Activated CD4-positive, alpha-beta memory T cell treated with anti-CD3 and anti-CD28 coated beads for 36 hours (primary cell): ENCODE data around the gene LANCL2. TPM values are rescaled to one million over a fixed set of nuclear protein-coding genes. Genes with fewer than 3 reads are reported as not detected.

ENCODE experiments used
- CTCF ChIA-PET: fragments of 350-600 bp; sonication (Branson Sonifier 250); formaldehyde crosslinking; loops from one replicate; lab custom pipeline; 2021; ENCODE audit warnings: antibody characterized with exemption, inconsistent platforms; lab: Charles Lee
- POLR2A ChIA-PET: fragments of 350-600 bp; sonication (Branson Sonifier 250); formaldehyde crosslinking; loops from one replicate; lab custom pipeline; 2021; ENCODE audit warnings: antibody characterized with exemption; lab: Charles Lee
- DNase-seq: peaks from one replicate; pipeline ENCODE4 v3.0.0-alpha.2; 2020
- H3K27ac Mint-ChIP-seq: one replicate; pipeline ENCODE4 v1.8.0; 2021; ENCODE audit warnings: mixed read lengths
- H3K27me3 Mint-ChIP-seq: one replicate; pipeline ENCODE4 v1.8.0; 2021; ENCODE audit warnings: mixed read lengths
- H3K36me3 Mint-ChIP-seq: one replicate; pipeline ENCODE4 v1.8.0; 2021; ENCODE audit warnings: mixed read lengths
- H3K4me1 Mint-ChIP-seq: one replicate; pipeline ENCODE4 v1.8.0; 2021; ENCODE audit warnings: low read depth, mixed read lengths
- H3K4me3 Mint-ChIP-seq: one replicate; pipeline ENCODE4 v1.8.0; 2021; ENCODE audit warnings: mild to moderate bottlenecking, mixed read lengths
- H3K9me3 Mint-ChIP-seq: one replicate; pipeline ENCODE4 v1.8.0; 2021; ENCODE audit warnings: mixed read lengths
- intact Hi-C: fragments of 100-400 bp; cut with micrococcal nuclease; formaldehyde crosslinking; loops from one replicate; pipeline ENCODE4 v1.15.1; 2023
- total RNA-seq, 2 experiments: library from RNA; stranded (reverse); gene quantifications; one replicate each; pipeline ENCODE4 v1.2.3, GENCODE V29; 2021

LANCL2 gene
- total RNA-seq, 2 experiments from 2014 or later = 6.3 to 7.0 TPM

- POLR2A ChIA-PET = interaction anchor here (0.7 kb wide), 1 partner anchor 594 kb away, joined by 3 read pairs; no protein-coding TSS in a partner anchor
- Mint-ChIP-seq H3K36me3 (peaks cover 17% of the 10 kb centered on the region), H3K4me1 (peaks cover 75% of the 10 kb centered on the region), H3K27ac (peak overlapping the region; percentile 11), H3K9me3 (no peaks in the 10 kb centered on the region), H3K4me3 (no peak overlapping the region), H3K27me3 (no peaks in the 10 kb centered on the region)
- intact Hi-C loops = no loop called here
- CTCF ChIA-PET = no interaction called here
- peak; percentile 24 for DNase-seq
Observed at GRCh38 chr7:55475855-55476803, 111.0 kb downstream of the LANCL2 start.

GRCh38 chr7:55476852-55477780 lies 112.0 kb downstream of the LANCL2 start:
- Mint-ChIP-seq H3K36me3 (peaks cover 17% of the 10 kb centered on the region), H3K27ac (peak overlapping the region; percentile 6), H3K4me1 (peaks cover 80% of the 10 kb centered on the region), H3K27me3 (no peaks in the 10 kb centered on the region), H3K4me3 (no peak overlapping the region), H3K9me3 (no peaks in the 10 kb centered on the region)
- ChIA-PET CTCF (no interaction called here), POLR2A (no interaction called here)
- peak; percentile 7 for DNase-seq
- intact Hi-C loops = no loop called here

- peak; percentile 6 for DNase-seq
- ChIA-PET CTCF (no interaction called here), POLR2A (no interaction called here)
- Mint-ChIP-seq H3K27me3 (no peaks in the 10 kb centered on the region), H3K9me3 (no peaks in the 10 kb centered on the region), H3K27ac (no peak overlapping the region), H3K4me1 (peaks cover 84% of the 10 kb centered on the region), H3K36me3 (peaks cover 17% of the 10 kb centered on the region), H3K4me3 (no peak overlapping the region)
- intact Hi-C loops = no loop called here
Observed at GRCh38 chr7:55477781-55478374, 112.7 kb downstream of the LANCL2 start.

GRCh38 chr7:55478700-55479099 lies 113.6 kb downstream of the LANCL2 start:
- ChIA-PET POLR2A (no interaction called here), CTCF (interaction anchor here (1.8 kb wide), 1 partner anchor 115 kb away, joined by 10 read pairs; no protein-coding TSS in a partner anchor)
- H3K4me3 Mint-ChIP-seq = no peak overlapping the region
- no peaks in the 10 kb centered on the region for H3K27me3 Mint-ChIP-seq
- DNase-seq = peak; percentile 2
- H3K27ac Mint-ChIP-seq = no peak overlapping the region
- peaks cover 19% of the 10 kb centered on the region for H3K36me3 Mint-ChIP-seq
- intact Hi-C loops = no loop called here
- peaks cover 84% of the 10 kb centered on the region for H3K4me1 Mint-ChIP-seq
- no peaks in the 10 kb centered on the region for H3K9me3 Mint-ChIP-seq

- intact Hi-C loops = loop anchor here (5.0 kb wide), 1 partner anchor 36 kb away; no protein-coding TSS in a partner anchor
- H3K4me3 Mint-ChIP-seq = no peak overlapping the region
- H3K9me3 Mint-ChIP-seq = no peaks in the 10 kb centered on the region
- POLR2A ChIA-PET = no interaction called here
- H3K4me1 Mint-ChIP-seq = peaks cover 81% of the 10 kb centered on the region
- peak; percentile 8 for DNase-seq
- H3K27ac Mint-ChIP-seq = peak overlapping the region; percentile 7
- peaks cover 32% of the 10 kb centered on the region for H3K36me3 Mint-ChIP-seq
- CTCF ChIA-PET = no interaction called here
- no peaks in the 10 kb centered on the region for H3K27me3 Mint-ChIP-seq
Observed at GRCh38 chr7:55481155-55481554, 116.0 kb downstream of the LANCL2 start.

GRCh38 chr7:55483046-55483445 lies 117.9 kb downstream of the LANCL2 start:
- POLR2A ChIA-PET = no interaction called here
- H3K4me1 Mint-ChIP-seq = peaks cover 82% of the 10 kb centered on the region

More at GRCh38 chr7:55483046-55483445, 117.9 kb downstream of the LANCL2 start:
- peak; percentile 9 for DNase-seq
- H3K27ac Mint-ChIP-seq = peak overlapping the region; percentile 52
- CTCF ChIA-PET = no interaction called here
- intact Hi-C loops = loop anchor here (5.0 kb wide), 1 partner anchor 34 kb away; no protein-coding TSS in a partner anchor
- no peaks in the 10 kb centered on the region for H3K27me3 Mint-ChIP-seq
- H3K36me3 Mint-ChIP-seq = peaks cover 38% of the 10 kb centered on the region
- H3K4me3 Mint-ChIP-seq = no peak overlapping the region
- no peaks in the 10 kb centered on the region for H3K9me3 Mint-ChIP-seq

Other genes starting within 250 kb of the LANCL2 start
- gene VOPP1, start 207.2 kb downstream of the LANCL2 start, total RNA-seq = 10 to 100 TPM; 64.9 to 67.2 TPM